Measurements from ENCODE around the gene PODXL.

- TF ChIP-seq CTCF (IDR thresholded peaks at IDR 0.05), result no peak
- no peak for TF ChIP-seq POLR2A (IDR thresholded peaks at IDR 0.05)
Measured at GRCh38 chr7:131511071-131511470, 45.4 kb downstream of the PODXL start.
